Measurements from ENCODE around the gene EML3.
"Not testable (repeated sequence)": the region's sequence is repeated elsewhere in the genome, so short reads cannot be mapped to it uniquely, and the experiment has no call there.

EML3 gene

DNA sequence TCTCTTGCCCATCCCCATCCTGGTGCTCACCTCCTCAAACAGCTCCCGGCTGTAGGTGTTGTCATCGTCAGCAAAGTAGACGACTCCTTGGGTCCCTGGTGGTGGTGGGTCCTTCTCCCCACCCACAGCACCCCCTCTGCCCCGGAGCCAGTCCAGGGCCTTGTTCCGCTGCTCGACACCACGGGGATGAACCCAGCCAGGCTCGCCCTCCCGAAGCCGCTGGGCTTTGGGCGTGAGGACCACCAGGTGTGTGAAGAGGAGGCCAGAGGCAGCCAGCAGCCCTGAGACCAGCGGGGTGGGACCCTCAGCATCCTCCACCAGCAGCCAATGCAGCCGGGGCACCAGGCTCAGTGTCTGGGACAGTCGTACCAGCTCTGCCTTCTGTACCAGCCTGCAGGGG is 4.4 kb upstream of the EML3 start:
- not testable (repeated sequence) for DNase-seq

DNA sequence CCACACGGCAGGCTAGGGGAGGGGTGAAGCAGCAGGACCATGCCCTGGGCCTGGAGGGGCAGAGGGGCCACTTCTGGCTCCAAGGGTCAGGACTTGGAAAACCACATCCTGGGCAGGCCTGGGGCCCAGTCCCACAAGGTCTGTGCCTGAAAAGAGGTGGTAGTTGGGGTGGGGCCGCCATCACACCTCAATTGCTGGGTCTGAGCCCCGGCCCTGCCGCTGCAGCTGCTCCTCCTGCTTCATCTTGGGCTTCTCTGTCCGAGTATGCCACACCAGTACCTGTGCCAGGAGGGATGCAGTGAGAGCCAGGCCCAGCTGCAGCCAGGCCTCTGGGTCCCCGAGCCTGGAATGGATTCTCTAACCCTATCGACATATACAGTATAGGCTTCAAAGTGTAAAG is 2.9 kb upstream of the EML3 start:
- DNase-seq: no peak

GRCh38 chr11:62614275-62614674 is 1.7 kb upstream of the EML3 start:
- no peak for DNase-seq

DNA sequence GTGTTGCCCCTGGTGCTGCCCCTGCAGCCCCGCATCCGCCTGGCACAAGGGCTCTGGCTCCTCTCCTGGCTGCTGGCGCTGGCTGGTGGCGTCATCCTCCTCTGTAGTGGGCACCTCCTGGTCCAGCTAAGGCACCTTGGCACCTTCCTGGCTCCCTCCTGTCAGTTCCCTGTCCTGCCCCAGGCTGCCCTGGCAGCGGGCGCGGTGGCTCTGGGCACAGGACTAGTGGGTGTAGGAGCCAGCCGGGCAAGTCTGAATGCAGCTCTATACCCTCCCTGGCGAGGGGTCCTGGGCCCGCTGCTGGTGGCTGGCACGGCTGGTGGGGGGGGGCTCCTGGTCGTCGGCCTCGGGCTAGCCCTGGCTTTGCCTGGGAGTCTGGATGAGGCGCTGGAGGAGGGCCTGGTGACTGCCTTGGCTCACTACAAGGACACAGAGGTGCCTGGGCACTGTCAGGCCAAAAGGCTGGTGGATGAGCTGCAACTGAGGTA is 760 bp upstream of the EML3 start:
- no peak for DNase-seq

- DNase-seq: peak in 1 of 2 experiments; percentile 32
Observed at GRCh38 chr11:62611705-62612365, 740 bp downstream of the EML3 start.

DNA sequence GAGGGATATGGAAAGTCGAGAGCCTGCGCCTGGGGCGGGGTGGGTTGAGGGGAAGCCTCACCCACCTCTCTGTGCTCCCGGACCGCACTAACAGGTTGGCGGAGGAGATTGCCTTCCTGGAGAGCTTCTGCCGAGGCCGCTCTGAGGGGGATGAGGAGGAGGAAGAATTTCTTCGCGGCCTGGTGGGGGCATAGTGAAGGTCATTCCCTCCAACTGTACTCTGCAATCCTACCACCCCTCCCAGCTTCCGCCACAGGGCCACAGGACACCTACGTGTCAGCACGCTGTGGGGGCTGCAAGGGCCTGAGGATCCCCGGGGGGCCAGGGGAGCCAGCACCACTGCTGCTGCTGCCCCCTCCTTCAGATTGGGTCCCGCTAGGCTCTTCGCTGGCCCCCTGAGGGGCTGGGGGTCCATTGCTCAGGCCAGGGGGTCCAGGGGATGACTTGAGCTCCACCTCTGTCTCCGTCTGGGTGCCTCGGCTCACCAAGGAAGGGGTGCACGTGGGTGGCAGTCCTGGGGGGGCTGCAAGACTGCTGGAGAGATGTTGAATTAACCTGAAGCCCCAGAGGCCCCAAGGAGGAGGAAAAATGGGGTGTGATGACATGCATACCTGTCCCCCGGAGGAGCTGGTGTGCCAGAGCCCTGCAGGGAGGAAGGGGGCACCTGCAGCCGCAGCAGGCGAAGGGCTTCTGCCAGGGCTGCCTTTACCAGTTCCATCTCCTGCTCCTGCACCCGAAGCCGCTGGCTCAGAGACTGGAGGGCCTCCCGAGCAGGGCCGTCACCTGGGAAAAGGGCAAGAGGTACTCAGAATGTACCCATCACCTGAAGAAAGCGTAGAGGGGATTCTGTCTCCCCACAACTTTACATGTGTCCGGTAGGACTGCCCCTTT is 1.5 kb downstream of the EML3 start:
- no peak for DNase-seq

DNA sequence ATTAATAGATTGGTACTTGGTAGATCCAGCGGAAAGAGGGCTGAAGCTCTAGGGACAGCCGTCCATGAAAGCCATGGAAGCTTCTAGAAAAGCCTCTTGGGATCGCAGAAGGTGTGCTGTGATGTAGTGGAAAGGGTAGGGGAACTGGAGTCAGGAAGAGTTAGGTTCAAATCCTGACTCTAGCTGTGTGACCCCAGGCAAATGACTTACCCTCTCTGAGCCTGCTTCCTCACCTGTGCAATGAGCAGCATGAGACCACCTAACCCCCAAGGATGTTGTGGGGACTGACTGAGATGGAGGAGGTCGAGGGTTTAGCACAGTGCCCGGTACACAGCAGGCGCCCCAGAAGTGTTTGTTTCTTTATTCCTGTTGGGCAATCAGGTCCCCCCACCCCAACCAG is 2.2 kb downstream of the EML3 start:
- no peak for DNase-seq

- no peak for DNase-seq
Observed at GRCh38 chr11:62608776-62609175, 3.8 kb downstream of the EML3 start.

- DNase-seq: peak in 1 of 2 experiments; percentile 18
Observed at GRCh38 chr11:62607714-62608113, 4.9 kb downstream of the EML3 start.

GRCh38 chr11:62605902-62606301 is 6.7 kb downstream of the EML3 start:
- no peak for DNase-seq

DNA sequence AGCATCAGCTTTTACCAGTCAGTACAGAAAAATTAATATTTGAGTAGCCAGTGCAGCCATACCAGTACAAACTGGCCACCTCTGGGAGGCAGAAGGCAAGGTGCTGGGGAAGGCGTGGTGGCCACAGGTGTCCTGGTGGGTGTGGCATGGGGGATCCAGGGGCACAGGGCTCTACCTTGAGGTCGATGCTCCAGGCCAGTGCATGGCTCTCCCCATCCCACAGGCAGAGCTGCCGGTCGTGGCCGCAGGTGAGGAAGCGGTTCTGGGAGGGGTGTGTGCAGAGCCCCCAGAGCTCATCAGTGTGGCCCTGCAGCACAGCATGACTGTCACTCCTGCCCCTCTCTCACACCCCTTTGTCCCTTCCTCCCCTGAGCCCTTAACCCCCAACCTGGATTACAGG is 7.1 kb downstream of the EML3 start:
- no peak for DNase-seq

DNA sequence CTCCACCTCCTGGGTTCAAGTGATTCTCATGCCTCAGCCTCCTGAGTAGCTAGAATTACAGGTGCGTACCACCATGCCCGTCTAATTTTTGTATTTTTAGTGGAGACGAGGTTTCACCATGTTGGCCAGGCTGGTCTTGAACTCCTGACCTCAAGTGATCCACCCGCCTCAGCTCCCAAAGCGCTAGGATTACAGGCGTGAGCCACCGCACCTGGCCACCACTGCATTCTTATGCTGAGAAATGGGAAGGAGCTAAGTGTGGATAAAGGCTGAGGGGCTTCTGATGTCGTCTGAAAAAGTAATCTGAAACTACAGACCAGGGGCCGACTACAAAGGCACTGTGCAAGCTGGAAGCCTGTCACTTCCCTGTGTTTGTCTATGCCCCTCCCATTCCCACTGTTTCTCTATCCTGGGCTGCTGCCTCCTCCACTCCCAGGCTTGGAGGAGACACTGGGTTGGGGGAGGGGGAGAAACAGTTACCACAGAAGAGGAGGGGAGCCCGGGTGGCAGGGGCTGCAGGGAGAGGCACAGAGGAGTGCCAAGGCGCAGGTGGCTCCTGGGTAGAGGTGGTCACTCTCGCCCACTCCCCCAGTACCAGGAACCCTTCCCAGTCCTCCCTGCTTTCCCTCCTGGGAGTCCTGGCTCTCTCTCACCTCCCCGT is 8.0 kb downstream of the EML3 start:
- DNase-seq: no peak

DNA sequence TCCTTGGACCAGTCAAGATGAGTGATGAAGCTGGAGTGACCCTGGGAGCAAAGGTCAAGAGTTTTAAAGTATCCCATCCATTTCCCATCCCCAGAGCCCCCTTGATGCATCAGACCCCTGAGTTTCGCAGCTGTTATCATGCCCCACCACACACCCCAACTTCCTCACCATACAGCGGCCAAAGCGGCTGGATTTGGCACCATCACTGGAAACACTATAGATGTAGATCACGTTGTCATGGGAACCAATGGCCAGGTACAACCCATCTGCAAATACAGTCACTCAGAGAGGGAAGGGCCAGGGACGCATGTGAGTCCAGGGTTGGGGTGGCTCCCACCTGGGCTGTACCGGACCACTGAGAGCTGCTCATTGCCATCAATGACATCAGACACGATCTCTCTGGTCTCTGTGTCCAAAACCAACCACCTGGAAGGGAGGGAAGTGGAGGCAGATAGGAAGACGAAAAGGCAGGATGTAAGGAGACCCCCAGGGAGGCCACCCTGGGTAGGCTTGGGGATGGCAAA is 8.7 kb downstream of the EML3 start:
- DNase-seq: no peak

- no peak for DNase-seq
Observed at GRCh38 chr11:62603072-62603408, 9.5 kb downstream of the EML3 start.

- DNase-seq: peak; percentile 46 to 57
Observed at GRCh38 chr11:62602141-62603071, 10.2 kb downstream of the EML3 start.

GRCh38 chr11:62601372-62602140 is 11.0 kb downstream of the EML3 start, which contains the start of gene MTA2:
TSS of gene MTA2 (minus strand) at chr11:62601865. CDS start at chr11:62601450, 415 bp downstream.
- DNase-seq: peak; percentile 93 to 95

- DNase-seq: peak in 1 of 2 experiments; percentile 33
Observed at GRCh38 chr11:62601122-62601371, 11.5 kb downstream of the EML3 start.

- DNase-seq: no peak
Observed at GRCh38 chr11:62600367-62601121, 12.0 kb downstream of the EML3 start.

DNA sequence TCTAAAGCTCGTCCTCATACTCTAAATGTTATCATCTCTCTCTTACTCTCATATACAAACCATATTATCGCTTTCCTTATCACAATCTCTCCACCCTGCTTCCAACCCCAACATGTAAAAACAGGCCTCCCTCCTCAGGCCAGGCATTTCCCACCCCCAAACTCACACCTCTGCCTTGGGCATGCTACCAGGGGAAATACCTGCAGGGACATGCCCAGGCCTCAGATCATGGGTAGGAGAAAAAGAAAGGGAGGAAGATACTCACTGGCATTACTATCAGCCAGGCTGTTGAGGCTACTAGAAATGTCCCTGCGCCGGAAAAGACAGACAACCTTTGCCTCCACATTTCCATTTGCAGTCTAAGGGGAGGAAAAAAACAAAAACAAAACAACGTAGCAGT is 12.7 kb downstream of the EML3 start:
- DNase-seq: no peak

GRCh38 chr11:62599069-62599696 is 13.4 kb downstream of the EML3 start:
- peak; percentile 84 to 91 for DNase-seq
